SU-DHL-6 (cell line): ENCODE measurements around the gene OSER1.

Source experiments
- EZH2phosphoT487 ChIP-seq: fragments of 200-600 bp; sonication (generic), shearing (Covaris generic); conservative IDR thresholded peaks from 2 replicates; pipeline ENCODE4 v1.6.1; 2018; ENCODE audit warnings: mild to moderate bottlenecking, antibody characterized with exemption, low read length, moderate library complexity, mixed read lengths
- TF ChIP-seq, protein P1 (sequence below): fragments of 200-600 bp; sonication (generic); IDR thresholded peaks from one replicate; pipeline ENCODE4 v1.5.1; 2017; ENCODE audit warnings: antibody characterized with exemption, mild to moderate bottlenecking, low read length, moderate library complexity; ENCODE audit not compliant: insufficient read depth, poor library complexity, severe bottlenecking

GRCh38 chr20:44215125-44215524 is 4.6 kb upstream of the OSER1 start:
- TF ChIP-seq, protein P1, sequence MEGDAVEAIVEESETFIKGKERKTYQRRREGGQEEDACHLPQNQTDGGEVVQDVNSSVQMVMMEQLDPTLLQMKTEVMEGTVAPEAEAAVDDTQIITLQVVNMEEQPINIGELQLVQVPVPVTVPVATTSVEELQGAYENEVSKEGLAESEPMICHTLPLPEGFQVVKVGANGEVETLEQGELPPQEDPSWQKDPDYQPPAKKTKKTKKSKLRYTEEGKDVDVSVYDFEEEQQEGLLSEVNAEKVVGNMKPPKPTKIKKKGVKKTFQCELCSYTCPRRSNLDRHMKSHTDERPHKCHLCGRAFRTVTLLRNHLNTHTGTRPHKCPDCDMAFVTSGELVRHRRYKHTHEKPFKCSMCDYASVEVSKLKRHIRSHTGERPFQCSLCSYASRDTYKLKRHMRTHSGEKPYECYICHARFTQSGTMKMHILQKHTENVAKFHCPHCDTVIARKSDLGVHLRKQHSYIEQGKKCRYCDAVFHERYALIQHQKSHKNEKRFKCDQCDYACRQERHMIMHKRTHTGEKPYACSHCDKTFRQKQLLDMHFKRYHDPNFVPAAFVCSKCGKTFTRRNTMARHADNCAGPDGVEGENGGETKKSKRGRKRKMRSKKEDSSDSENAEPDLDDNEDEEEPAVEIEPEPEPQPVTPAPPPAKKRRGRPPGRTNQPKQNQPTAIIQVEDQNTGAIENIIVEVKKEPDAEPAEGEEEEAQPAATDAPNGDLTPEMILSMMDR: peak; percentile 58
- TF ChIP-seq EZH2phosphoT487: no peak
